ENCODE data around the gene SIVA1. TPM values are rescaled to one million over a fixed set of nuclear protein-coding genes. Genes with fewer than 3 reads are reported as not detected.
A peak's percentile ranks its signal among the peaks of the same experiment; 100 is the strongest.

The SIVA1 gene
- total RNA-seq, 1 donor from 2014 or later = 47.9 TPM

DNA sequence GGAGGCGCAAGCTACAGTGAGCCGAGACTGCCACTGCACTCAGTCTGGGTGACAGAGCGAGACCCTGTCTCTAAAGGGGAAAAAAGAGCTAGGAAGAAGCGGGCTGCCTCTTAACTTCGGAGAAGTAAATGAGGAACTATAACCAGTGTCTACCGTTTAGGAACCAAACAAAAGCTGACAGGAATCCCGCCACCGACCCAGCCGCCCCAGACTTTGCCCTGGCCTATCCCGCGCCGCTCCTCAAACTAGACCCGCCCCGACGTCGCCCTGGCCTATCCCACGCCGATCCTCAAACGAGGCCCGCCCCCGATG is 568 bp upstream of the SIVA1 start:
- peak overlapping the region; percentile 84 for H3K27ac Mint-ChIP-seq
- peaks cover 34% of the 10 kb centered on the region for H3K4me1 Mint-ChIP-seq
- H3K27me3 Mint-ChIP-seq = no peaks in the 10 kb centered on the region
- TF ChIP-seq, protein P1, sequence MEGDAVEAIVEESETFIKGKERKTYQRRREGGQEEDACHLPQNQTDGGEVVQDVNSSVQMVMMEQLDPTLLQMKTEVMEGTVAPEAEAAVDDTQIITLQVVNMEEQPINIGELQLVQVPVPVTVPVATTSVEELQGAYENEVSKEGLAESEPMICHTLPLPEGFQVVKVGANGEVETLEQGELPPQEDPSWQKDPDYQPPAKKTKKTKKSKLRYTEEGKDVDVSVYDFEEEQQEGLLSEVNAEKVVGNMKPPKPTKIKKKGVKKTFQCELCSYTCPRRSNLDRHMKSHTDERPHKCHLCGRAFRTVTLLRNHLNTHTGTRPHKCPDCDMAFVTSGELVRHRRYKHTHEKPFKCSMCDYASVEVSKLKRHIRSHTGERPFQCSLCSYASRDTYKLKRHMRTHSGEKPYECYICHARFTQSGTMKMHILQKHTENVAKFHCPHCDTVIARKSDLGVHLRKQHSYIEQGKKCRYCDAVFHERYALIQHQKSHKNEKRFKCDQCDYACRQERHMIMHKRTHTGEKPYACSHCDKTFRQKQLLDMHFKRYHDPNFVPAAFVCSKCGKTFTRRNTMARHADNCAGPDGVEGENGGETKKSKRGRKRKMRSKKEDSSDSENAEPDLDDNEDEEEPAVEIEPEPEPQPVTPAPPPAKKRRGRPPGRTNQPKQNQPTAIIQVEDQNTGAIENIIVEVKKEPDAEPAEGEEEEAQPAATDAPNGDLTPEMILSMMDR (IDR thresholded peaks at IDR 0.05) = no peak
- peaks cover 30% of the 10 kb centered on the region for H3K36me3 Mint-ChIP-seq (ENCODE audit: low read depth)
- ATAC-seq (ENCODE audit: low read depth) = no peak
- POLR2A ChIA-PET = interaction anchor here (0.5 to 1.8 kb wide), 15 partner anchors 14 to 1061 kb away, joined by 3 to 14 read pairs (median 4); partner anchors contain the start of genes CDCA4, GPR132 and ZBTB42
- H3K4me3 Mint-ChIP-seq = peak overlapping the region; percentile 88
- no peaks in the 10 kb centered on the region for H3K9me3 Mint-ChIP-seq
- no peak for DNase-seq
- intact Hi-C loops (cut with micrococcal nuclease) = loop anchor here (1.0 to 2.0 kb wide), 7 partner anchors 28 to 738 kb away; partner anchors contain the start of genes ADSS1, CDCA4, INF2 and TEDC1
- CTCF ChIA-PET = interaction anchor here (0.6 to 4.0 kb wide), 6 partner anchors 15 to 293 kb away, joined by 3 to 27 read pairs (median 6); partner anchors contain the start of gene ADSS1

DNA sequence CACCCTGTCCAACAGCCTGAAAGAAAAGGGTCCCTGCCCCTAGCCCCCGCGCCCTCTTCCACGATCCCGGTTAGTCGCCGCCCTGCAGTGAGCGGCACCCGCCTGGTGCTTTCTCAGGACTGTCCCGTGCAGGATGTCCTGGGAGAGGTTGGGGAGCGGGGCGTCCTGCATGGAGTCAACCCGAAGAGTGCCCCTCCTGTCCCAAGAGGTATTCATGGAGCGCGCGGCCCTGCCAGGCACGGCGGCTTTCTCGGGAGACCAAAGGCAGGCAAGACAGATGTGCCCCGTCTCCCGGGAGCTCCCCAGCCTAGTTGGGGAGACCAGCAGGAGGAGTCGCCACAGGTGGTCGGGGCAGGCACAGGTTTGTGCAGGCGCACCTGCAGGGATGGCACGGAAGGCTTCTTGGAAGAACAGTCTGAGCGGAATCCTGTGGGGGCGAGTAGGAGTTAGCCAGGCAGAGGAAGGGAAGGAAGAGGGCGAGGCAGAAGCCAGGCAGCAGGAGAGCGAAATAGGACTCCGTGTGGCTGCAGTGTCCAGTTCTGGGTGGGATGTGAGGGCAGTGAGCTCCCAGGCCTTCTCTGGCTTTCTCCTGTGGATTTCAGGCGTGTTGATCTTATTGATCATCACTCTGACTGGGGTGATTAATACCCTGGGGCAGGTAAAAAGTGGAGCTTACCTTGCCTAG is 723 bp downstream of the SIVA1 start:
- no peak for DNase-seq
- intact Hi-C loops (cut with micrococcal nuclease) = loop anchor here (2.0 kb wide), 4 partner anchors 47 to 737 kb away; partner anchors contain the start of genes CDCA4, INF2, TEDC1 and ZBTB42
- Mint-ChIP-seq H3K27ac (peak overlapping the region; percentile 41), H3K9me3 (no peaks in the 10 kb centered on the region), H3K4me3 (peak overlapping the region; percentile 88), H3K36me3 (ENCODE audit: low read depth) (peaks cover 43% of the 10 kb centered on the region), H3K4me1 (peaks cover 34% of the 10 kb centered on the region), H3K27me3 (no peaks in the 10 kb centered on the region)
- POLR2A ChIA-PET = interaction anchor here (1.2 to 1.8 kb wide), 6 partner anchors 13 to 311 kb away, joined by 3 to 14 read pairs (median 6); partner anchors contain the start of genes CDCA4, GPR132 and ZBTB42
- CTCF ChIA-PET = interaction anchor here (1.6 to 4.0 kb wide), 3 partner anchors 14 to 45 kb away, joined by 8 to 27 read pairs (median 9); partner anchors contain the start of gene ADSS1
- ATAC-seq (ENCODE audit: low read depth) = no peak
- TF ChIP-seq, protein P1 (IDR thresholded peaks at IDR 0.05) = no peak

DNA sequence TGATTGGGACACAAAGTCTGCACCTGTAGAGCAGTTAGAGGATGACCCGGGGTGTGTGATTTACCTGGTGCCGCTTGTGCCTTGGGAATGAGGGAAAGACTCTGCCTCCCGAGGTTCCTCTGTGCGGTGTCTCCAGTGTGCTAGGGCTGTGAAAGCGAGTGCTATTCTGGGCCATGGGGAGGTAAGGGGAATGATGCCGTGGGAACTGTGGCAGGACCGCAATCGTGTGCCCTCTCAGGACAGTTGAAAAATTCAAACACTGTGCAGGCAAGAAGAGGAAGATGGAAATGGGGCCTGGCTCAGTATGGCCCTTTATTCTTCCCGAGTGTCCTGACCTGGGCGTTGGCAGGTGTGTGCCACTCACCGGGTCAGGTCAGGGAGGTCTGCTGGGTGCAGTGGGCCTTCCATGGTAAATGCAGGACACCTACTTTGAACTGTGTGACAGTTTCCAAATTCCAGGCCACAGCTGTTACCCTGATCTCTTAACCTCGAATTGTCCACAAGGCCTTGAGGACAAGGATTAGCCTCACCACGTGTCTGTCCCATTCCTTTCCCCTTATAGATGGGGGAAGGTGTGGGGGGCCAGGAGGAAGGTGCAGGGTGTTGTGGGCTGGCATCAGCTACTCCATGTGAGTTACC is 1.4 kb downstream of the SIVA1 start:
- TF ChIP-seq, protein P1 (IDR thresholded peaks at IDR 0.05) = no peak
- no peaks in the 10 kb centered on the region for H3K9me3 Mint-ChIP-seq
- H3K4me3 Mint-ChIP-seq = peak overlapping the region; percentile 88
- H3K4me1 Mint-ChIP-seq = peaks cover 32% of the 10 kb centered on the region
- H3K27ac Mint-ChIP-seq = no peak overlapping the region
- intact Hi-C loops (cut with micrococcal nuclease) = no loop called here
- peaks cover 49% of the 10 kb centered on the region for H3K36me3 Mint-ChIP-seq (ENCODE audit: low read depth)
- no peaks in the 10 kb centered on the region for H3K27me3 Mint-ChIP-seq
- ATAC-seq (ENCODE audit: low read depth) (no peak), DNase-seq (no peak)
- ChIA-PET POLR2A (no interaction called here), CTCF (interaction anchor here (4.0 kb wide), 1 partner anchor 13 kb away, joined by 27 read pairs; no protein-coding TSS in a partner anchor)

DNA sequence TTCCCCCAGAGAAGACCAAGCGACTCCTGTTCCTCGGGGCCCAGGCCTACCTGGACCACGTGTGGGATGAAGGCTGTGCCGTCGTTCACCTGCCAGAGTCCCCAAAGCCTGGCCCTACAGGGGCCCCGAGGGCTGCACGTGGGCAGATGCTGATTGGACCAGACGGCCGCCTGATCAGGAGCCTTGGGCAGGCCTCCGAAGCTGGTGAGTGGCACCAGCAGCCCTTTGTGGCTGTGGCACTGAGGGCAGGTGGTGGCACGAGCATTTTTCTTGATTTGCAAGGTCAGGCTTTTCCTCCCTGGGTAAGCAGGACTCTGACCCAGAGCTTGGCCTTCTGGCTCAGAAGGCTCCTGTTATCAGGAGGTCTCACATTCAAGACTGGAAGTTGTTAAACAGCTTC is 2.7 kb downstream of the SIVA1 start:
- ChIA-PET CTCF (interaction anchor here (4.0 kb wide), 1 partner anchor 12 kb away, joined by 27 read pairs; no protein-coding TSS in a partner anchor), POLR2A (no interaction called here)
- Mint-ChIP-seq H3K27ac (no peak overlapping the region), H3K4me1 (peaks cover 32% of the 10 kb centered on the region), H3K36me3 (ENCODE audit: low read depth) (peaks cover 60% of the 10 kb centered on the region), H3K27me3 (no peaks in the 10 kb centered on the region), H3K9me3 (no peaks in the 10 kb centered on the region), H3K4me3 (no peak overlapping the region)
- ATAC-seq (ENCODE audit: low read depth) (no peak), DNase-seq (no peak)
- TF ChIP-seq, protein P1 (IDR thresholded peaks at IDR 0.05) = no peak
- intact Hi-C loops (cut with micrococcal nuclease) = no loop called here
